ENCODE data around the gene GNL1.

GNL1 gene

GRCh38 chr6:30589754-30590358 lies 33.6 kb upstream of the GNL1 start:
- no peaks in the 10 kb centered on the region for H3K9me3 Mint-ChIP-seq
- H3K27me3 Mint-ChIP-seq = no peaks in the 10 kb centered on the region
- peaks cover 22 to 66% of the 10 kb centered on the region in 2 donors for H3K36me3 Mint-ChIP-seq
- ATAC-seq (replicated peaks) (no peak), DNase-seq (no peak)
- peaks cover 7 to 11% of the 10 kb centered on the region in 2 donors for H3K4me1 Mint-ChIP-seq
- no peak overlapping the region for H3K27ac Mint-ChIP-seq
- H3K4me3 Mint-ChIP-seq = no peak overlapping the region

GRCh38 chr6:30583921-30584320 lies 27.6 kb upstream of the GNL1 start:
- peak overlapping the region; percentile 53 for H3K27ac Mint-ChIP-seq
- no peak for ATAC-seq (replicated peaks)
- H3K36me3 Mint-ChIP-seq = peaks cover 45 to 63% of the 10 kb centered on the region in 2 donors
- DNase-seq = no peak
- H3K4me1 Mint-ChIP-seq = no peaks in the 10 kb centered on the region
- H3K27me3 Mint-ChIP-seq = no peaks in the 10 kb centered on the region
- H3K9me3 Mint-ChIP-seq = no peaks in the 10 kb centered on the region
- H3K4me3 Mint-ChIP-seq = no peak overlapping the region

DNA sequence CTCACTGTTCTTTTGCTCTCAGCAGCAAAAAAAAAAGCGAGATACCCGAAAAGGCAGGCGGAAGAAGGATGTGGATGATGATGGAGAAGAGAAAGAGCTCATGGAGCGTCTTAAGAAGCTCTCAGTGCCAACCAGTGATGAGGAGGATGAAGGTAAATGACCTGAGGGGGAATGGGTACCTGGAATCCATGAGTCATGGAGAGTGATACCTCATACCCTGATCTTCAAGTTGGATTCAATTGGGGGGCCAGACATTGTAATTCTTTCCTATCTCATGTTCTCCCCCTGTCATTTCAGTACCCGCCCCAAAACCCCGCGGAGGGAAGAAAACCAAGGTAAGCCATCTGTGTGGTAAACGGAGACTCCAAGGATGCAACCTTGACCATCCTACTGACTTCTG lies 21.8 kb upstream of the GNL1 start:
- Mint-ChIP-seq H3K4me1 (peaks cover 23 to 33% of the 10 kb centered on the region in 2 donors), H3K36me3 (peaks cover 46 to 57% of the 10 kb centered on the region in 2 donors), H3K4me3 (no peak overlapping the region), H3K9me3 (no peaks in the 10 kb centered on the region), H3K27me3 (no peaks in the 10 kb centered on the region), H3K27ac (no peak overlapping the region)
- DNase-seq (no peak), ATAC-seq (replicated peaks) (no peak)

DNA sequence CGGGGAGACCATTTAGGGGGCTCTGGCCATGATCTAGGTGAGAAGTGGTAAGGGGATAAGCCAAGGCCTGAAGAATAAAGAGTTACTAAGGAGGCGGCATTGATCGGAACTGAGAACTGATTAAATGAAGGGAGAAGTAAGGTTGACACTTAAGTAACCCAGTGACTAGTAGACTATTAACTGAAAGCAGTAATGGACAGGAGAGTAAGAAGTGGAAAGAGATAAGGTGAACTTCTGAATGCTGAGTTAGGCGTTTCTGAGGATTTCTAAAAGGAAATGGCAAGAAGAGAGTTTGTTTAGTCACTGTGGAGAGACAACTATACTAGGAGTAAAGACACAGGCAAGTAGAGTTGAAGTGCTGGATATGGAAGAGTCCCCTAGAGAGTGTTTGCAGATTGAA lies 16.8 kb upstream of the GNL1 start:
- H3K9me3 Mint-ChIP-seq = no peaks in the 10 kb centered on the region
- peak overlapping the region; percentile 25 for H3K27ac Mint-ChIP-seq
- no peaks in the 10 kb centered on the region for H3K27me3 Mint-ChIP-seq
- ATAC-seq (replicated peaks) (no peak), DNase-seq (no peak)
- peak overlapping the region; percentile 8 to 37 for H3K4me3 Mint-ChIP-seq
- H3K36me3 Mint-ChIP-seq = peaks cover 25 to 35% of the 10 kb centered on the region in 2 donors
- H3K4me1 Mint-ChIP-seq = peaks cover 46 to 71% of the 10 kb centered on the region in 2 donors

DNA sequence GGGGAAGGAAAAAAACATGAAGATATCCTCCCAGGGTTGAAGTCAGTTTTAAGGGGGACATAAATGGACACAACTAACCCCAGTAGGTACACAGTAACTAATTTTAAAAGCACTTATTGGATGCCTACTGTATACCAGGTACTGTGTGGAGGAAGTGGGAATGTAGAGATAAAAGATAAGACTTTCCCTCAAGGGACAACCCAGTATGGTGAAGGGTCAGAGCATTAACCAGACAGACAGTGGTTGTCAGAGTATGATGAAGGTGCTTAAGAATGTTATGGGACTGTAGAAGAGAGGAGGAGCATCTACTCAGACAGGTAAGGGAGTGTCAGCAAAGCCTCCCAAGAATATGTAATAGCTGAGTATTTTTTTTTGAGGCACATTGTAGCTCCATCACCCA lies 15.9 kb upstream of the GNL1 start:
- Mint-ChIP-seq H3K36me3 (peaks cover 17 to 26% of the 10 kb centered on the region in 2 donors), H3K27me3 (no peaks in the 10 kb centered on the region), H3K4me1 (peaks cover 41 to 64% of the 10 kb centered on the region in 2 donors), H3K9me3 (no peaks in the 10 kb centered on the region), H3K27ac (peak overlapping the region; percentile 98), H3K4me3 (peak overlapping the region; percentile 94 to 95)
- no peak for ATAC-seq (replicated peaks)
- DNase-seq = no peak

- peak overlapping the region; percentile 98 for H3K27ac Mint-ChIP-seq
- no peaks in the 10 kb centered on the region for H3K9me3 Mint-ChIP-seq
- DNase-seq (no peak), ATAC-seq (replicated peaks) (no peak)
- H3K27me3 Mint-ChIP-seq = no peaks in the 10 kb centered on the region
- H3K4me1 Mint-ChIP-seq = peaks cover 37 to 60% of the 10 kb centered on the region in 2 donors
- peaks cover 14 to 25% of the 10 kb centered on the region in 2 donors for H3K36me3 Mint-ChIP-seq
- peak overlapping the region; percentile 94 to 95 for H3K4me3 Mint-ChIP-seq
These were observed 15.4 kb upstream of the GNL1 start for GRCh38 chr6:30571762-30572082.

DNA sequence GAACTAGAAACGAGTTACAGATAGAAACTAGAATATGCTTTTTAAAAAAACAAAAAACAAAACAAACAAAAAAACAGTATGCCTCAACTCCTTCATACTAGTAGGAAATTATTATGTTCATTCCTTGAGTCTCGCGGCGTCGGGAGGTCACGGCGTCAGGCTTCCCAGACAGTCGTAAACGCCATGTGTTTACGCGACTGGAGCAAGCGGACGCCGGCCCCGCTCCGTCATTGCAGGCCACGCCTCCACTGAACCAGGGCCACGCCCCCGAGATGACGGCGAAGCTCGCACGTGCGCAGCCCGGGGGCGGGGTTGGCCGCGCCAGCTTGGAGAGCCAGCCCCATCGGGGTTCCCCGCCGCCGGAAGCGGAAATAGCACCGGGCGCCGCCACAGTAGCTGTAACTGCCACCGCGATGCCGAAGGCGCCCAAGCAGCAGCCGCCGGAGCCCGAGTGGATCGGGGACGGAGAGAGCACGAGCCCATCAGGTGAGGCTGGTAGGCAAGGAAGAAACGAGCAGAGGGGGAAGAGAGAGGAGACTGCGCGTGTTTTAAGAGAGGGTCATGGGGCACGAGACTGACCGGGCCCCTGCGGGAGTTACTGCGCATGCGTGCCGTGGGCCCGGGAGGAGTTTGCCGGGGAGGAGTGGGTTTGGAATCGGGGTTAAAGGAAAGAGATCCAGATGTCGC lies 14.9 kb upstream of the GNL1 start, which contains the start of gene ABCF1:
Gene ABCF1 (plus strand): TSS at position 368 of the 687 bp plus-strand sequence. CDS start 46 bp downstream, at position 414.
- H3K27ac Mint-ChIP-seq = peak within 1 kb of the TSS; percentile 98
- H3K36me3 Mint-ChIP-seq = peaks cover 11 to 21% of the 10 kb centered on the region in 2 donors
- H3K4me1 Mint-ChIP-seq = peaks cover 34 to 55% of the 10 kb centered on the region in 2 donors
- H3K4me3 Mint-ChIP-seq = peak within 1 kb of the TSS; percentile 94 to 95
- peak; percentile 93 to 97 for ATAC-seq (replicated peaks)
- H3K27me3 Mint-ChIP-seq = no peaks in the 10 kb centered on the region
- peak; percentile 98 for DNase-seq
- no peaks in the 10 kb centered on the region for H3K9me3 Mint-ChIP-seq

GRCh38 chr6:30570740-30571074 lies 14.4 kb upstream of the GNL1 start:
- Mint-ChIP-seq H3K9me3 (no peaks in the 10 kb centered on the region), H3K27me3 (no peaks in the 10 kb centered on the region), H3K4me1 (peaks cover 34 to 55% of the 10 kb centered on the region in 2 donors), H3K4me3 (peak overlapping the region; percentile 94 to 95), H3K27ac (peak overlapping the region; percentile 98), H3K36me3 (peaks cover 11 to 21% of the 10 kb centered on the region in 2 donors)
- ATAC-seq (replicated peaks) = peak; percentile 40 to 43
- no peak for DNase-seq

DNA sequence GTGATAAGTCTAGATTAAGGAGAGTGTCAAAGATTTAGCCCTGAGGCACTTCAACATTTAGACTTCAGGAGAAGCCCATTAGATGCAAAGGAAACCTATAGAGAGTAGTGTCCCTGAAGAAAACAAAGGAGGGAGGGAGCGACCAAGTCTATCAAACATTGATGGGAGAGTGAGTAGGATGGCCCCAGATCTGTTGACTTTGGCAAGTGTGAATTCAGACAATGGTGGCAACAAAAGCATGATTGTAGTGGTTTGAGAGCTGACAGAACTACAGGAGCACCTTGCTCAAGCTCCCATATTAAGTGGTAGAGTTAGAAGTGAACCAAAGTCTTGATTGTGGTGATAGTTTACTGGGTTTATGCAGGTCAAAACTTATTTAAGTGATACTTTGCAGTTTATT lies 14.0 kb upstream of the GNL1 start:
- H3K36me3 Mint-ChIP-seq = peaks cover 11 to 25% of the 10 kb centered on the region in 2 donors
- peaks cover 34 to 55% of the 10 kb centered on the region in 2 donors for H3K4me1 Mint-ChIP-seq
- H3K9me3 Mint-ChIP-seq = no peaks in the 10 kb centered on the region
- H3K27me3 Mint-ChIP-seq = no peaks in the 10 kb centered on the region
- no peak for ATAC-seq (replicated peaks)
- H3K27ac Mint-ChIP-seq = peak overlapping the region; percentile 1
- DNase-seq = no peak
- H3K4me3 Mint-ChIP-seq = peak overlapping the region; percentile 94 to 95

GRCh38 chr6:30568245-30568644 lies 12.0 kb upstream of the GNL1 start:
- ATAC-seq (replicated peaks) = no peak
- Mint-ChIP-seq H3K9me3 (no peaks in the 10 kb centered on the region), H3K4me3 (no peak overlapping the region), H3K4me1 (peaks cover 27 to 41% of the 10 kb centered on the region in 2 donors), H3K27me3 (no peaks in the 10 kb centered on the region), H3K36me3 (peaks cover 11 to 31% of the 10 kb centered on the region in 2 donors), H3K27ac (no peak overlapping the region)
- DNase-seq = no peak

DNA sequence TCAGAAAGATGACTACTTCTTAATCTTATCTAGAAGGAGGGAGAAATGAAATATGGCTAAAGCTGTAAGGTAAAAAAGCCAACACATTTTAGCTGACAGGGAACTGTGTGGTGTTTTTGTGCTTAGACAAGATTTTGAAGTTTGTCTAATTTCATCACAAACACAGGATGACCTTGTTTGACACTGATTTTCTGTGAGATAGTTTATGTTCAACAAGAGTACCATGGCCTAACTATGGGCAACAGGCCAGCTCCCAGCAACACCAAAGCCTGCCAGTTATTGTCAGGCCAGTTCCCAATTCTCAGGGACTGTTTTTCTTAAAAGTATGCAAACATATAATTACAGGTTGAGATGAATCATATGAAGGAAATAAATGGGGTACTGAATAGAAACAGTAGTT lies 9.5 kb upstream of the GNL1 start:
- ATAC-seq (replicated peaks) = no peak
- Mint-ChIP-seq H3K27ac (no peak overlapping the region), H3K9me3 (no peaks in the 10 kb centered on the region), H3K36me3 (peaks cover 15 to 31% of the 10 kb centered on the region in 2 donors), H3K27me3 (no peaks in the 10 kb centered on the region), H3K4me1 (peaks cover 17 to 28% of the 10 kb centered on the region in 2 donors), H3K4me3 (no peak overlapping the region)
- no peak for DNase-seq

- no peaks in the 10 kb centered on the region for H3K9me3 Mint-ChIP-seq
- DNase-seq (no peak), ATAC-seq (replicated peaks) (no peak)
- H3K4me1 Mint-ChIP-seq = peaks cover 12 to 24% of the 10 kb centered on the region in 2 donors
- H3K36me3 Mint-ChIP-seq = peaks cover 18 to 43% of the 10 kb centered on the region in 2 donors
- no peak overlapping the region for H3K4me3 Mint-ChIP-seq
- no peaks in the 10 kb centered on the region for H3K27me3 Mint-ChIP-seq
- H3K27ac Mint-ChIP-seq = no peak overlapping the region
These were observed 7.8 kb upstream of the GNL1 start for GRCh38 chr6:30564114-30564513.

GRCh38 chr6:30562470-30563425 lies 6.5 kb upstream of the GNL1 start:
- Mint-ChIP-seq H3K4me3 (no peak overlapping the region), H3K4me1 (peaks cover 17 to 31% of the 10 kb centered on the region in 2 donors), H3K9me3 (no peaks in the 10 kb centered on the region), H3K36me3 (peaks cover 16 to 44% of the 10 kb centered on the region in 2 donors), H3K27me3 (no peaks in the 10 kb centered on the region), H3K27ac (peak overlapping the region; percentile 31)
- DNase-seq (no peak), ATAC-seq (replicated peaks) (no peak)

DNA sequence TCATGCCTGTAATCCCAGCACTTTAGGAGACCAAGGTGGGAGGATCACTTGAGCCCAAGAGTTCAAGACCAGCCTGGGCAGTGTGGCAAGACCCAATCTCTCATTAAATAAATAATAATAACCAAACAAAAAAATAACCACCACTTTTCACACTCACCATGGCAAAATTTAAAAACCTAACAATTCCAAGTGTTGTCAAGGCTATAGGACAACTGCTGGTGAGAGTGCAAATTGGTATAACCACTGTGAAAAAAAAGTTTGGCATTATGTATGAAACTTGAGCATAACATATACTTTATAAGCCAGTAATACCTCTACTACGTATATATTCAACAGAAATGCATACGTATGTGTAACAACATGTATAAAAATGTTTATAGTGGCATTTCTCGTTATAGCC lies 4.6 kb upstream of the GNL1 start:
- ATAC-seq (replicated peaks) (no peak), DNase-seq (no peak)
- Mint-ChIP-seq H3K36me3 (peaks cover 19 to 53% of the 10 kb centered on the region in 2 donors), H3K27me3 (no peaks in the 10 kb centered on the region), H3K4me3 (no peak overlapping the region), H3K4me1 (peaks cover 23 to 38% of the 10 kb centered on the region in 2 donors), H3K27ac (no peak overlapping the region), H3K9me3 (no peaks in the 10 kb centered on the region)
